ENCODE results near the gene PCK1.

Gene PCK1

GRCh38 chr20:57574954-57575353 lies 14.0 kb downstream of the PCK1 start:
- intact Hi-C loops (cut with DNase I): no loop called here
- DNase-seq: no peak

DNA sequence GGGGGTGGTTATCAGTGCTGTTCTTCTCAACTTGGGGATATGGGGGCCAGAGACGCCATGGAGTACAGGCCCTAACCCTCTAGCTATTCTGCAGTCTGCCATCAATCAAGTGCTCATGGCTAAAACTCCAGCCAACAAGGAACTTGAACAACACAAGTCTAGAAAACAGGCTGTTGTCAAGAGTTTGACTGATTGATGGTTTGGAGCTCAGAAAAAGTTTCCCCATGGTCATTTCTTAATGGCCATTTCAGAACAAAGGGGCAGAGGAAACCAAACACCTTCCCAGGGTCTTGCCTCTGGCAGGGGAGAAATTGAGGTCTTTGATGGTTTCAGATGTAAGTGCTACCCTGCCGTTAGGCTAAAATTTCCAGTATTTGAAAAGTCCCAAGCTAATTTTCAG lies 15.1 kb downstream of the PCK1 start:
- DNase-seq: no peak
- intact Hi-C loops (cut with DNase I): no loop called here

DNA sequence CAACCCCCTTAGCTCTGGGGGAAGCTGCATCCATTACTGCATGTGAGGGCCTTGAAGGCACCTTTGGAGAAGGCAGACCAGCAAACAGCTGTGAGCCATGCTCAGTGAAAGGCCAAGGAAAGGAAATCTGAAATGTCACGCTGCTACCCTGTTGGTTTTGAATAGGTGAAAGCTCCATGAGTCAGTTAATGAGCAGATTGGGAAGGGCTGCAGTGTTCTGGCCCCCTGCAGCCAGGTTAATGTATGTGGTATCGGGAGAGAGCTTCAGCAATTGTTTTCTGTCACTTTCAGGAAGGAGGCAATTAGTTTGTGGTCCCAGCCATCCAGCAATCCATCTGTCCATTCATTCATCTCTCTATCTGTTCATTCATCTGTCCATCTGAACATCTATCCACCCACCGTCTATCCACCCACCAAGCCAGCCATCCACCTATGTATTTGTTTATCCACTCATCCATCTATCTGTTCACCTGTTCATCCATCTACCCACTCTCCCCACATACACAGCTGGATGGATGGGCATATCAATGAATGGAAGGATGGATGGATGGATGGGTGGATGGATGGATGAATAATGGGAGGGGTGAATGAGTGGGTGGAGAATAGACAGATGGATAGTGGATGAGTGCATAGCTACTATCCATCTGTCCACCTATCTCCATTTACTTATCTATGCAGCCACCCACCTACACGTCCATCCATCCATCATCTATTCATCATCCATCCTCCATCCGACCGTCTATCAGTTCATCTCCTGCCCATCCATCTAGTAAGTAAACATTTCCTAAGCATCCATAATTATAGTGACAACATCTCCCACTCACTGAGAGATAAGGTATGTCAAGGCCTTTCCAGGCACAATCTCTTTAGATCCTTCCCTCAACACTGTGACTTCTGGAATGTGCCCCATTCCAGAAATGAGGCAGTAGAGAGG lies 16.0 kb downstream of the PCK1 start:
- DNase-seq: peak in 1 of 10 donors; percentile 4
- intact Hi-C loops (cut with DNase I): no loop called here

DNA sequence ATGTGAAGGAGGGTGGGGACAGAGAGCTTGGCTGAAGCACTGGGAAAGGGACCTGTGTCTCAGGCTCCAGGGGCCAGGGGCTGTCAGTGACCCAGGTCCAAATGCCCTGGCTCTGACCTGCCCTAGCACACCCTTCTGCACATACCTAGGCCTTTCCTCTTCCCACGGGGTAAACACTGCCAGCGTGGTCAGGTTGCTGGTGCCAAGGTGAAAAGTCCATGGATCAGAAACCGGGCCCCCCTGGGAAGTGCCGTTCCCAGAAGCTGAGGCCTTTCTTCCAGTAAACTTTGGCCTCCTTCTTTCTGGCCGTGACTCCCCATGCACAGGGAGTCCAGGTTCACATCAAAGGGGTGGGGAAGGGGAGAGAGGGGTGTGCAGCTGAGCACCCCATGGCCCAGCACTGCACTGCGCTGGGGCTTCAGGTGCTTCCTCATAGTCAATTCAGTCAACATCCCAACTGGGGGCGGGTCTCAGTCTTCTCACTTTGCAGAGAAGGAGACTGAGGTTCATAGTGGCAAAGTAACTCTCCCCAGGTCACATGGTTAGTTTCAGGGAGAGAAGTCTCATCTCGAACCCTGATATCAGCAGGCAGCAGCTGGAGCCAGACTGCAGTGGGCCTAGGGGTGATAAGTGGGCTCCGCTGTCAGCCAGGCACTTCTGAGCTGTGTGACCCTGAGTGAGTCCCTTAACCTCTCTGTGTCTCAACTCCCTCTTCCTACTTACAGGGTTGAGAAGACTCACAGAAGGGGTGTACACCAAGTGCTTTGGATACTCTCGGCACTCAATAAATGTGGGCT lies 17.0 kb downstream of the PCK1 start:
- peak in 2 of 10 donors; percentile 36 to 46 for DNase-seq
- intact Hi-C loops (cut with DNase I): no loop called here

DNA sequence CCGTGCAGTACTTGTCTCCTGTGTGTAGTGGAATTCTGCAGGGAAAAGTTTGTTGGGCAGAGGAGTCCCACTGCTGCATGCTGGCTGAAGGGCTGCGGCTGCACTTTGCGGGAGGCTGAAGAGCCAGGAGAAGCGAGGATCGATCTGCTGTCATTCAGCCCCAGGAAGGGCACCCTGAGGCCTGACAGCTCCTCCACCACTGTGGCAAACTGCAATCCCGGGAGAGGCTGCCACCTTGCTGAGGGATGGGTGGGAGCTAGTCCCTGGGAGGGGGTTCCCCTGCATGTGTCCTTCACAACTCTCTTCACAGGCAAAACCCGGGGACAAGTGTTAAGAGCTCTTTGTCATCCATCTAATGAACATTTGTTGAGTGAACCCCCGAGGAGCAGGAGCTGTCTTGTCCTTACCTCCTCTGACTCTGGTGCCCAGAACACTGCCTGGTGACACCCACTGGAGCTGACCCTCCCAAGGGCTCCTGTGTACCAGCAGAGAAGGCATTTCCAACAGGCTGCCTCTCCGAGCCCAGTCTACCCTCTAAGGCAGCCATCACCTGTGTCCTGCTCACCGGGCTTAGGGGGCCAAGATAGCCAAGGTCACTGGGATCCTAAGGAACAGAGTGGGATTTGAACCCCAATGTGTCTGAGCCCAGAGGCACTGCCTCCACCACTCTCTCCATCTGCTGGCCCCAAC lies 17.7 kb downstream of the PCK1 start:
- DNase-seq: peak in 2 of 10 donors; percentile 57 to 79
- intact Hi-C loops (cut with DNase I): no loop called here

GRCh38 chr20:57579331-57579897 lies 18.5 kb downstream of the PCK1 start:
- DNase-seq: peak in 2 of 10 donors; percentile 66 to 67
- intact Hi-C loops (cut with DNase I): no loop called here

- intact Hi-C loops (cut with DNase I): no loop called here
- DNase-seq: peak in 2 of 10 donors; percentile 64 to 67
Measured at GRCh38 chr20:57579898-57580447, 19.1 kb downstream of the PCK1 start.

DNA sequence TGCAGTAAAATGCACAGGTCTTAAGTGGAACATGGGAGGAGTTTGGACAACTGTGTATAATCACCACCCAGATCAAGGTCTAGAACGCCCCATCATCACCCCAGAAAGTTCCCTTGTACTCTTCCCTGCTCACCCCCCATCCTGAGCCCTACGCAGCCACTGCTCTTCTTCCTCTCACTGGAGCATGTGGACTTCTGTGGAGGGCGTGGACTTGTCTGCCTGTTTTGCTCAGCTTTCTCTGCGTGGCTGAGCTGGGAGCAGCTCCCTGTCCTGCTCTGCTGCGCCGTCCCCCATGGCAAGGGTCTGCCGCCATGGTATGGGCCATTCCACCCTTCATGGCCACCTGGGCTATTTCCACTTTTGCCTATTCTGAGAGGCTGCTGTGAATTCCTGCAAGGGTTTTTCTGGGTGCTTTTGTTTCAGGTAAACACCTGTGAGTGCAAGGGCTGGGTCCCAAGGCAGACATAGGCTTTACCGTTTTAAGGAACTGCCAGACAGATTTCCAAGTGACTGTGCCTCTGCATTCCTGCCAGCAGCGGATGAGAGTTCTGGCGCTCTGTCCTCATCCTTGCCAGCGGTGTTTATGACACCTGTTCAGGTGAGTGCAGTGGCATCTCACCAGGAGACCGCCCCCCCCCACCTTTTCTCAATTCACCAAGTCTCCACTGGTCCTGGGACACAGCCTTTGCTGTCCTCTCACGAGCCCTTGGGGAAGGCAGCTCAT lies 19.7 kb downstream of the PCK1 start:
- intact Hi-C loops (cut with DNase I): no loop called here
- peak in 2 of 10 donors; percentile 48 to 59 for DNase-seq

DNA sequence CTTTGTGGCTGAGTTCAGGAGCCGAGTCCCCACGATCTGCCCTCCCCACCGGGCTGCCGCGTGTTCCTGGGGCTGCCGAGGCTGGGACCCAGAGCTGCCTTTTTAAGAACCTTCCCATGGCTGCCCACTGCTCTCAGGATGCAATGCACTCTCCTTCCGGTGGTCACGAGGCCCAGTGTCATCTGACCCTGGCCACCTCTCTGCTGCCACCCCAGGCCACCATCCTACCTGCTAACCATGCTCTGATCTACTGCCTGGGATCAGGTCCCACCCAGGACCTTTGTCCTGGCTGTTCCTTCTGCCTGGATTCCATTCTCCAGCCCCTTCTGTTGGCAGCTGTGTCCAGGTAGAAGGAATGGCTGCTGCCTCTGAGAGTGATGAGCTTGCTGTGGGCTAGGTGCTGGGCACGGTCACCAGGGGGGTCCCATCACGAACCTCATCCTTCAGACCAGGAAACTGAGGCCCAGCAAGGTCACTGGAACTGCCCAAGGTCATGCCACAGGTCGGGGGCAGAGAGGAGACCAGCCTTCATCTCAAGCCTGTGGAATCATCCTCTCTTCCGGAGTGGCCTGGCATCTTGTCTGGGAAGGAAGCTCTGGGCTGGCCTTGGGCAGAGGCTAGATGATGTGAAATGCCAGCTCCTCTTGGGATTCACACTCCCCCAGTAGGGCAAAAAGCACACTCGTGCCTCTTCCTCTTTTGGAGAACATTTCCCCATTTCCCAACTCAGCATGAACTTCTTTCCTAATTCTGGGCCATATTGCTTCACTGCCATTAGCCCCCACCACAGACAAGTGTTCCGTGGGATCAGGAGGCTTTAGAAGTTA lies 20.5 kb downstream of the PCK1 start:
- intact Hi-C loops (cut with DNase I): no loop called here
- peak in 2 of 10 donors; percentile 75 to 76 for DNase-seq

- intact Hi-C loops (cut with DNase I): no loop called here
- peak in 2 of 10 donors; percentile 52 to 67 for DNase-seq
Measured at GRCh38 chr20:57582029-57582378, 21.1 kb downstream of the PCK1 start.

- intact Hi-C loops (cut with DNase I): no loop called here
- DNase-seq: peak in 7 of 10 donors; percentile 28 to 91 (median 56)
Measured at GRCh38 chr20:57582432-57583288, 21.8 kb downstream of the PCK1 start.

GRCh38 chr20:57583289-57584257 lies 22.7 kb downstream of the PCK1 start:
- intact Hi-C loops (cut with DNase I): no loop called here
- peak in 1 of 10 donors; percentile 38 for DNase-seq

DNA sequence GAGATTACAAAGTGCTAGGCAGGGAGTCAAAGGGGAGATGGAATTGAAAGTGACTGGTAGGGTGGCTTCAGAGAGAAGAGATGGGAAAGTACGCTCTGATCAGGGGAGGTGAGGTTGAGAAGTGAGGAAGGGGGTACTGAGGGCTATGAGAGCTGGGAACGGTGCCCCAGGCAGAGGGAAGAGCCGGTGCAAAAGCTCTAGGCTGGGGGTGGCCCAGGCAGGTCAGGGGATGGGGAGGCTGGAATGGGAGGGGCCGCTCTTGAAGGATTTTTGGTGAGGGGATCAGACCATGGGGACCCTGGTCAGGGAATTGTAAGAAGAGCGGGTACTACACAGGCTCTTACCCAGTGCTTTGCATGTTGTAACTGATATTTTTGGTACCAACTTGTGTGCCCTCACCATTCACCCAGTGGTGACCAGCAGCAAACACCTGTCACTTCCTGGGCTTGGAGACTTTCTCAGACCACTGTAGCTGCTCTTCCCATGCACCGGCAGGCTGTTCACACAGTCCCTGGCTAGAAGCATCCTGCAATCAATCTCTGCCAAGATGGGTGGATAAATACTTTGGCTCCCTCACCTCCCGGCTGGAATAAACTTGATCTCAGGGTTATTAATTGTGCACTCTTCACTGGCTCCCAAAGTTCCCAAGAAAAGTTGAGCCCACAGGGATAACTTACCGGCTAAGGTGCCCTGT lies 24.0 kb downstream of the PCK1 start:
- intact Hi-C loops (cut with DNase I): no loop called here
- DNase-seq: peak in 1 of 10 donors; percentile 26

DNA sequence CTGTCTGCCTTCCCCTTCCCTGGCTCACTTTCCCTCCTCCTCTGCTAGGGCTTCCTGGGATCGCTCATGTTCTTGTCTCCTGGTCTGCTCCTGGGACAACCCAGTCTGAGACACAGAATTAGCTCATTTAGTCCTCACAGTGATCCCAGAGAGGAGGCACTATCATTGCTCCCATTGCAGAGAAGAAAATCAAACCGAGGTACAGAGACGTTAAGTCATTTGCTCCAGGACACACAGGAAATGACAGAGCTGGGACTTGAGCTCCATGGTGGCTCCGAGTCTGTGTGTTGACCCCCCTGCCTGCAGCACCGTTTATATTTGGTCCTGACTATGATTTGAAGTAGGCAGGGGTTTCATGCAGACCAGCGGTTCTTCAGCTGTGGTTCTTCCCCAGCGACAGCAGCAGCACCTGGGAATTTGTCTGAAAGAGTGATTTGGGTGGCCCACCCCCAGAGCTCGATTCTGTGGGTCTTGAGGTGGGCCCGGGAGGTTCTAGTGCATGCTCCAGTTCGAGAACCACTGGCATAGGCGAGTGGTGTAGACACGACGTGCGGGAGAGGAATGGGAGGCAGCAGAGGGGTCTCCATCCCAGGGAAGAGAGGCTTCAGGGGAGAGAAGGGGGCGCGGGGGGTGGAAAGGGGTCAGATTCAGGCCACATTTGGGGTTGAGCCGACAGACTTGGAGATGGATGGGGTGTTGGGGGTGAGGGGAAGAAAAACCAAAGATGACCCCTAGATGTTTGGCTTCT lies 24.7 kb downstream of the PCK1 start:
- intact Hi-C loops (cut with DNase I): no loop called here
- peak in 1 of 10 donors; percentile 49 for DNase-seq

- intact Hi-C loops (cut with DNase I): no loop called here
- DNase-seq: peak in 1 of 10 donors; percentile 55
Measured at GRCh38 chr20:57586370-57586793, 25.5 kb downstream of the PCK1 start.
